Non-pigmented ciliary epithelial cell (primary cell): ENCODE results near the gene CAMK1D.
"Not testable (repeated sequence)": the region's sequence is repeated elsewhere in the genome, so short reads cannot be mapped to it uniquely, and the experiment has no call there.

Source experiments
- DNase-seq: peaks from one replicate; pipeline ENCODE4 v3.0.0-alpha.2; 2010; ENCODE audit warnings: low read depth

The CAMK1D gene

GRCh38 chr10:12701696-12702095 lies 352.3 kb downstream of the CAMK1D start:
- no peak for DNase-seq

- DNase-seq, result no peak
Measured at GRCh38 chr10:12702215-12702770, 352.9 kb downstream of the CAMK1D start.

GRCh38 chr10:12703126-12703525 lies 353.8 kb downstream of the CAMK1D start:
- no peak for DNase-seq

GRCh38 chr10:12703813-12704212 lies 354.5 kb downstream of the CAMK1D start:
- DNase-seq, result peak; percentile 51

- DNase-seq, result no peak
Measured at GRCh38 chr10:12704488-12704887, 355.1 kb downstream of the CAMK1D start.

- no peak for DNase-seq
Measured at GRCh38 chr10:12705943-12706342, 356.6 kb downstream of the CAMK1D start.

- DNase-seq, result peak; percentile 96
Measured at GRCh38 chr10:12707461-12708185, 358.3 kb downstream of the CAMK1D start.

GRCh38 chr10:12709000-12709401 lies 359.7 kb downstream of the CAMK1D start:
- no peak for DNase-seq

- DNase-seq, result no peak
Measured at GRCh38 chr10:12709521-12709963, 360.2 kb downstream of the CAMK1D start.

- DNase-seq, result no peak
Measured at GRCh38 chr10:12710157-12710556, 360.8 kb downstream of the CAMK1D start.

GRCh38 chr10:12710594-12711349 lies 361.4 kb downstream of the CAMK1D start:
- DNase-seq, result peak; percentile 56

GRCh38 chr10:12711350-12711708 lies 362.0 kb downstream of the CAMK1D start:
- no peak for DNase-seq

- DNase-seq, result no peak
Measured at GRCh38 chr10:12712293-12712983, 363.1 kb downstream of the CAMK1D start.

- not testable (repeated sequence) for DNase-seq
Measured at GRCh38 chr10:12712984-12713316, 363.6 kb downstream of the CAMK1D start.

- no peak for DNase-seq
Measured at GRCh38 chr10:12716042-12716441, 366.7 kb downstream of the CAMK1D start.

- DNase-seq, result no peak
Measured at GRCh38 chr10:12717981-12718707, 368.8 kb downstream of the CAMK1D start.

- DNase-seq, result no peak
Measured at GRCh38 chr10:12719365-12719764, 370.0 kb downstream of the CAMK1D start.

- DNase-seq, result peak; percentile 95
Measured at GRCh38 chr10:12720217-12720981, 371.1 kb downstream of the CAMK1D start.

- no peak for DNase-seq
Measured at GRCh38 chr10:12721334-12721733, 372.0 kb downstream of the CAMK1D start.

GRCh38 chr10:12723220-12723619 lies 373.9 kb downstream of the CAMK1D start:
- no peak for DNase-seq
